NCI-H446 treated with DMSO at 0.1 percent for 48 hours (cell line): ENCODE measurements around the gene C3orf52.
A peak's percentile ranks its signal among the peaks of the same experiment; 100 is the strongest.

Experiments
- DNase-seq: peaks from one replicate; lab custom pipeline; 2025; lab: John Stamatoyannopoulos, UW

C3orf52 gene

DNA sequence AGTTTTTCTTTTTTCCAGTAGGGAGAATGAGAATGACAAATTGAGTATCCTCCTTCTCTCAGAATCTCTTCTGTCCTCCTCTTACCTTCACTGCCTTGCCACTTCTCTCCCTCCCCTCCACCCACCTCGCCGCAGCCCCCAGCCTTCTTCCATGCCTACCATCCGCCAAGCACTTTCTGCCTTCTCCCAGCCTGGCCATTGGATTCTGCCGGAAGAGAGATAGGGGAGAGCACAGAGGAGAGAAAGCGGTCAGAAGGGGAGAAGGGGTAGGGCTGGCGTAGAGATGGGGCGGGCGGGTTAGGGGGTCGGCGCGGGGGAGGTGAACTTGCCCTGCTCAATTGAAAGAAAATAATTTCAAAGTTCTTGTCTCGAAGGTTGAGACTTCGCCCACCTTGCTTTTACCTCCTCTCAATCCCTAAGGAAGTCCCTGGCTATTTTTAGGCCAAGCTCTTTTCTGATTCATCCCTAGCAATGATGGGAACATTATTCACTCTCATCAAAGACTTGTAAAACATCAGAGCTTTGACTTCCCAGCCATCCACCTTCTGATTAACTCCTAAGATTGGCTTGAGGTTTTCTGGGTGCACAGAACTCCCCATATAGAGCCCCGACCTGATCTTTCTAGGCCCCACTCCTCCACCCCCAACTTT, 811 bp downstream of the C3orf52 start:
- DNase-seq = no peak

GRCh38 chr3:112087746-112088145, 1.6 kb downstream of the C3orf52 start:
- no peak for DNase-seq

- DNase-seq = no peak
Observed at GRCh38 chr3:112088944-112089343, 2.8 kb downstream of the C3orf52 start.

DNA sequence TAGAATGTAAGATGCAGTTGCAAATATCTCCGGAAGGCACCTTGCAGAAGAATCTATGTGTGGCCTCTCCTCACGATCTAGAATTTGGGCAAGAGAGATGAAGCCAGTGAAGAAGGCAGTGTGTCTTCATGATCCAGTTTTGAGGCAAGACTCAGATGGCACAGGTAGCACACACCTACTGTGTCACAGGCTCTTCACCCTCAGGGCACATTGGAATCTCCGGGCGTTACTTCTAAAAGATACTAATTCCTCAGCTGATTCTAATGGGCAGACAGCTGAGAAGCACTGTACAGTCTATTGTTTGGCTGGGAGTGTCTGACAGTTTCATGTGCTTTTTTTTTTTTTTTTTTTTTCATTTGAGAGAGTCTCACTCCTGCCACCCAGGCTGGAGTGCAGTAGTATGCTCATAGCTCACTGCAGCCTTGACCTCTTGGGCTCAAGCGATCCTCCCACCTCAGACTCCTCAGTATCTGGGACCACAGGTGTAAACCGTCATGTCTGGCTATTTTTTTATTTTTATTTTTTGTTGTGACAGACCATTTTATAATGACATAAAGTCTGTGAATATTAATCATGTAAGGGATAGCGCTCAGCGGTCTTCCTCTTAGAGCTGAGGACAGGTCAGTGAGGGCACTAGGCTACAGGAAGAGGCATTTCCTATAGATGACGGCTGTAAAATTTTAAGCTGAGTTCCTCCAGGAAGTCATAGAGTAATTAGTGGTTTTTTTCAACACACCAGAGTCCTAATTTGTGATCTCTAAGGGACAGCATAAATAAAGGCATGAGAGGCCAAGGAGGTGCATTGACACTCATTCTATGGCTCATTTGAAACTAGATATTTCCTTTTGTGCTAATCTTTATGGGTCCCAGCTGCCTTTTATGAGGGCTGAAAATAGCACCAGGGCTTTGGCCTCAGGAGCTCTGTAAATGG, 4.0 kb downstream of the C3orf52 start:
- DNase-seq = no peak

DNA sequence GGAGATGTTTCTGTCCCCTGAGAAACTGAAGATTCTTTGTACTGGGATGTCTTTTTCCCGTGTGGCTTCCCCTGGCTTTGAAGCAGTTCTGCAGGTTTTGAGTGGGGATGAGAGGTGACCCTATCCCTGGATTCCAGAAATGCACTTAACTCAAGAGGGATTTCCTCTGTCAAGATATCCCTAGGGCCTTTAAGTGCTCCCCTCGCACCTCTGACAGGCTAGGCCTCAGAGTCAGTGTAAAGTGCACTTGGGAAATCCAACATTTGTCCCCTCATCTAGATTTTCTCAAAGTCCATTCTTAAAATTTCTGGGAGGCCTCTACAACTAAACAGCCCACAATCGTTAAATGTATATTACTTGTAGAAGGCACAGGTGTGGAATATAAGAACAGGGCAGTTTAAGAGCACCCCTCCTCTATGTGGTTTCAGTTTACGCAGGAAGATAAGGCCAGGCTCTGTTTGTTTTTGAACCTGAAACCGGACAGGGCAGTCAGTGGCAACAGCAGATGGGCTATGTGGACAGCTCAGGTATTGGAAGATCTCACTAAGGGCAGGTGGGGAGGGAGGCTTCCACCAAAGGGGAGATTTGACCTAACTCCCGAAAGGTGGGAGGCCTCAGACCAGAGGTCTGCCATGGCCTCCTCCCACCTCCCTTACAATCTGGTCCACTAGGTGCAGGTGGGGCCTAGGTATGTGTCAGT, 4.8 kb downstream of the C3orf52 start:
- DNase-seq = no peak

- DNase-seq = no peak
Observed at GRCh38 chr3:112092496-112093179, 6.4 kb downstream of the C3orf52 start.

GRCh38 chr3:112093180-112093522, 7.0 kb downstream of the C3orf52 start:
- no peak for DNase-seq

DNA sequence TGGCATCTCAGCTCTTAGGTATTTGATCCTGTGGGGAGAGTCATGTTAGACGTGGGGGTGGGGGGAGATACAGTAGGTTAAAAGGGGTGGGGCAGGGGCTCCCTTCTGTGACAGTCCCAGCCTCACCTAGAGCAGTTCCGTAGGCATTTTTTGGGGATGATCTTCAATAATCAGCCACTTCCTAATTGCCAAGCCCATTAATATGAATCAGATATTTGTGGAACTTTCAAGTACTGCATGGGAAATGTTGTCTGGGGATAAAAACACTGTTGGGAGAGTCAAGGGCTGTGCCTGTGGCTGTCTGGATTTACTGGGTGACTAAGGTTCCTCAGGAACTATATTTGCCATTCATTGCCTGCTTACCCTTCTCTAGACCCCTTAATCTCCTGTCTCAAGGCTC, 9.5 kb downstream of the C3orf52 start:
- no peak for DNase-seq

- no peak for DNase-seq
Observed at GRCh38 chr3:112096176-112096575, 10.0 kb downstream of the C3orf52 start.

DNA sequence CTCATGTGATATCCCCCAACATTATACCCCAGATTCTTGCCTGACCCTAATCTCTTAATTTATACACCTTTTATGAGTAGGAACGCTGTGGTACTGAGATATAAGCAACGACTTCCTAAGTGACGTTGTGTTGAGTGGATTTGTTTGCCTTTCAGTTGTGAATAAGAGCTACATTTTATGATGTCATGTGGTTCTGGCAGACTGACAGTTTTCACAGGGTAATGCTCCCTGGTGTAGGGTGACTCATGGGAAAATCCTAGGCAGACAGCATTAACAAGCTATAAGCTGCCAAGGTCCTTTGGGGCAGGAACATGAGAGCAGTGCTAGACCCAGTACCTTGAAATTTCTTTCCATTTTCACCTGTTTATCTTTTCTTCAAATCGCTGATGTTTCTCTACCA, 11.2 kb downstream of the C3orf52 start:
- peak; percentile 15 for DNase-seq

DNA sequence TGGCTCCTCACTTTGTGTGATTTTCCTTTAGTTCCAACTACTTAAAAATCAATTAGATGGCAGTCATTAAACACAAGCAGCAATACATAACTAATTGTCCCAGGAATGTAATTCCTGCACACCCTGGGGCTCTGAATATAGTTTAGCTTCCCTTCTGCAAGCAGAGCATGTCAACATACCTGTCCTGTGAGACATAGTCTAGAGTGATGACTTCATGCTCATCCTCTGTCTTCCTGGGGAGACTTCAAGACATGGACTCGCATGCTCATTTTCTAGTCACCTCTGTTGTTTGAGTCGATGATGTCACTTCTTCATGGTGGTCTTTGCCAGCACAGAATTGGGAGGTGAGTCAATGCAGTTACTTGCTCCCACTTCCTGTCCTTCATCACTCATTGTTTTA, 15.7 kb downstream of the C3orf52 start:
- no peak for DNase-seq

DNA sequence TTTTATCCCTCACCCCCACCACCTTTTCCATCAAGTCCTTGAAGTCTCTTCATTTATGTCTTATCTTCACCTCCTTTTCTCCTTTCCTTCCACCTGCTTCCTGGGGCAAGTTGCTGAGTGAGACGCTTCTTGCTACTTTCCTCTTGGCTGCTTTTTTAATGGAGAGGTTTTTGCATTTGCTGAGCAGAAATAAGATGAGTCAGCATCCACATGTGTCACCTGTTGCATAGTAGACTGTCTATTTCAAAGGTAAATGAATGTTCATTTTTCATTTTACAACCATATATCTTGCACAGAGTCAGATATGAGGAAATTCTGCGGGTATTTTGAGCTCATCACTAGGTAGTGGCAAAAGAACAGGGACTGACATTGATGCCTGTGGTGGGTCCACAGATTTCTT, 18.6 kb downstream of the C3orf52 start:
- DNase-seq = no peak

DNA sequence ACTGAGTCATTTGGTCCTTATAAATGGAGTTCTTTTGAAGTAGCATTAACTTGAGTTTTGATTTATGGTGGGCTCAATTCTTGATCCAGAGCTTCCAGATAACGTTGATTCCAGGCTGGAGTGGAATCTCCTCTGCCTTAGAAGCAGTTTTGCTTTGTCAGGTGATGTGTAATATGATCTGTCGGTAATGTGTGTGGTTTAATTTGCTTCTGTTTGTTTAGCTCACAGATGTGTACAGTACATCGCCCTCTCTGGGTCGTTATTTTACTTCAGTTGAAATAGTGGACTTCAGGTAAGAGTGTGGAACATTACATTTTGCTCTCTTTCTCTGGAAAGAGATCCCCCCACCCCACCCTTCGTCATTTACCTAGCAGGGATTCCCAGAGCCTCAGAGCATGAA, 23.1 kb downstream of the C3orf52 start:
- DNase-seq = no peak

DNA sequence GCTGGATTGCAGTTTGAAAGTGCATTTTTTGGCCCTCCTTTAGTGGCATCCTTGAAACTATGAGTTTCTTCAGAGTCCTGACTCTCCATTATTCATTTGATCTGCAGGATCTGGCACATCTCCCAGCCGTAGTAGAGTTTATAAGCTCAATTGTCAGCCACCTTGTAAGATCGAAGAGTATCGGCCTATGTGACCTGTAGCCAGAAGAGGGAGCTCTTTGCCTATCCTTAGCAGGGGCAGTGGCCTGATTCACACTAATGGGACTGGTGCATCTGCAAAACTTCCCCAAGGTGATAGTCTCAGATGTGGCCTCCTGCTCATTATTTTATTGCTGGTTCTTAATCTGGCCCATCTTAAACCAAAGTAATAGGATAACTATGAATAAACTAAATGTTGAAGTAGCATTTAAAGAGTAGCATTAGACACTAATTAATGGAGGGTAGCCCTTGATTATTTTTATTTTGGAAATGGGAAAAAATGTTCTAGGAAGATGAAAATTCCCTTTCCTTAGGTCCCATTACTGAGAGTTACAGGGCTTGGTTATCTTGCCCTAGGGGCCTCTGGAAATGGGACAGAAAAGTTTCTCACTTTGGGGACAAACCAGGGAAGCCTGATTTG, 25.7 kb downstream of the C3orf52 start:
- peak; percentile 26 for DNase-seq

DNA sequence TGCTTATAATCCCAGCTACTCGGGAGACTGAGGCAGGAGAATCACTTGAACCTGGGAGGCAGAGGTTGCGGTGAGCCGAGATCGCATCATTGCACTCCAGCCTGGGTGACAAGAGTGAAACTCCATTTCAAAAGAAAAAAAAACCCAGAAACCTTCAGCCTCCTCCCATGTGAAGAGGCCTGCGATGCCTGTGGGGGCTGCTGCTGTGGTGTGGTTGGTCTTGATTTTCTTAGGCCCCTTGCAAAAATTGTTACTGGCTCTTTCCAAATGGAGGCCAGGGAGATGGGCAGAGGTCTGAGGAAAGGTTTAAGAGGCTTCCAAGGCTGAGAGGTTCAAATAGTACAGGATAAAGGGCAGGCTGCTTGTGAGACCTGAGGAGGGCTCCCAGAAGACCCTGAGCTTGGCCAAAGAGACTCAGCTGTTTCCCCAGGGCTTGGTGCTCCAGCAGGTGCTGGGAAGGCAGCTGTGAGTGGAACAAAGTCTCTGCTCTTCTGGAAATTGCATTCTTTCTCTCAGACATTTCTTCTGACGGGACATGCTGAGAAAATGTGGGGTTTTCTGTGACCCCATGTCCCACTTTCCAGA, 28.5 kb downstream of the C3orf52 start:
- no peak for DNase-seq

GRCh38 chr3:112115161-112115739, 29.1 kb downstream of the C3orf52 start:
- DNase-seq = no peak

GRCh38 chr3:112115806-112116383, 29.7 kb downstream of the C3orf52 start:
- DNase-seq = no peak

GRCh38 chr3:112116748-112117186, 30.6 kb downstream of the C3orf52 start:
- DNase-seq = no peak

- DNase-seq = no peak
Observed at GRCh38 chr3:112117415-112117814, 31.2 kb downstream of the C3orf52 start.

- no peak for DNase-seq
Observed at GRCh38 chr3:112117841-112118571, 31.8 kb downstream of the C3orf52 start.
